Stimulated activated naive CD4-positive, alpha-beta T cell (primary cell): ENCODE data around the gene RCSD1.
"Not testable (repeated sequence)": the region's sequence is repeated elsewhere in the genome, so short reads cannot be mapped to it uniquely, and the experiment has no call there.

Source experiments
- DNase-seq, 6 experiments: peaks; one replicate each; lab custom pipeline; 2025; lab: John Stamatoyannopoulos, UW

RCSD1 gene

DNA sequence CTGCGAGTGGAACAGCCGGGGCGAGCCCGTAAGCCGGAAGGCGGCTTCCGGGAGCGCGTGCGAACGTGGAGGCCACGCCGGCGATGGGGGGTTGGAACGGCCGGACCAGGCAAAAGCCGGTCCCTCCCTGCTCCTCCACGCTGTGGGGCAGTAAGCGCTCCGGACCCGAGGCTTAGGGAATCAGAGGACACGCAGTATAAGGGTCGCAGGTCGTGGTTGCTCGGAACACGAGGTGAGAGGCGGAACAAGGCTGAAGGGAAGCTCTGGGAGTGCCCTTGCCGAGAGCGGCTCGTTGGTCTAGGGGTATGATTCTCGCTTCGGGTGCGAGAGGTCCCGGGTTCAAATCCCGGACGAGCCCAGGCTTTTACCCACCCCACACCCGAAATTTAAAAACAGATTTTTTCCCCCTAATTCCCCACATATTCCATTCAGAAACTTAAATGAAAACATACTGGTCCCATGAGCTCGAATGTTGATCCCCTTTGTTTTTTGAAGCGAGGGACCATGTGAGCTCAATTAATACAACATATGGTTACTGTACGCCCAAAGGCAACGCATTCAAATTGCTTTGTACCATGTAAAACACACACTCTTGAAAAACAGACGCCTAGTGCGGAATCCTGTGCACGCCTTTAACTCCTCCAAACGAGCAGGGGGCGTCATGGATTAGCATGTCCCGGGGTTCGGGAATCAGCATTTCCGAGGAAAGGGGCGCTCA lies 84.6 kb downstream of the RCSD1 start:
- DNase-seq = peak; percentile 81 to 94 (median 84)

GRCh38 chr1:167715157-167715999 lies 85.3 kb downstream of the RCSD1 start:
- DNase-seq = peak; percentile 76 to 92 (median 80)

DNA sequence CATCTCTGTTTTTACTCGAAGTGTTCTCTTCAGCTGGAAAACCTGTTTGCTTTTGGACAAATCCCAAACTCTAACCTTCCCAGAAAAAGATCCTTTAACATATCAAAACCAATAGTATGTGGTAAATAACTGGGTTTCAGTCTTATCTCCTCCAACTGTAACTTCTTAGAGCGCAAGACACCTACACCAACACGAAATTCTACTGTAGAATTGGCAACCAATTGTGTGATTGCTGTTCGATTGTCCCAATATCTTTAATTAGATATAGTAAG lies 85.9 kb downstream of the RCSD1 start:
- peak in 1 of 6 experiments; percentile 44 for DNase-seq

- no peak for DNase-seq
Observed at GRCh38 chr1:167717351-167717750, 87.3 kb downstream of the RCSD1 start.

DNA sequence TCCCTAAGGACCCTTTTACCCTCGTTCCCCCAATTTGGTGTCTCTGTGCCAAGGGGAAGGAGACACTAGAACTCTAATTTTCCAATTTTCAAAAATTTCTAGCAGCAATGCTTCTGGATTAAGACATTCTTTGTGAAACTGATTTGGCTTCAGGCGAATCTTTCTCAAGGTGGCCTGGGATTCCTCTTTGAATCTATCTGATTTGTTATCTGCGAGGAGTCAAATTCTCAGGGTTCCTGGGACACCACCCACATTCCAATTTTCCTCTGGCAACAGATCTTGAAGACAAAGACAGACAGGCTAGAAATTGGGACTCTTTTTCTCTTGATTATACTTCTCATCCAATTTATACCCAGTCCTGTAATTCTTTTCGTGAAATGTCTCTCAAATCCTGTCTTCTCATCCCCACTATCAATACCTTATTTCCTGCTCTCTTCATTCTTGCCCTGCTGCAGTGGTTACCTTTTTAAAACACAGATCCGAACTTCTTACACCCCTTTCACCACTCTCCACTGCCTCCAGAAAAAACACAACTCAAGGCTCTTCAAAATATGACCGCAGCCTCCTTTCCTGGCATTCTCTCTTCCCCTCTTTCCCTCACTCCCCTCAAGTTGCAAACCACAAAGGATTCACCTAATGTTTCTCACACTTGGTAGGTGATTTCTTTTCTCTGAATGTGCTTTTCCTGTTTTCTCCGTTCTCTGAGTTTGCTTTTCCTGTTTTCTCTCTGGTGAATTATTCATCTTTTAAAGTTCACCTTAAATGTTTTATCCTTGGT lies 89.1 kb downstream of the RCSD1 start:
- peak in 1 of 6 experiments; percentile 15 for DNase-seq

DNA sequence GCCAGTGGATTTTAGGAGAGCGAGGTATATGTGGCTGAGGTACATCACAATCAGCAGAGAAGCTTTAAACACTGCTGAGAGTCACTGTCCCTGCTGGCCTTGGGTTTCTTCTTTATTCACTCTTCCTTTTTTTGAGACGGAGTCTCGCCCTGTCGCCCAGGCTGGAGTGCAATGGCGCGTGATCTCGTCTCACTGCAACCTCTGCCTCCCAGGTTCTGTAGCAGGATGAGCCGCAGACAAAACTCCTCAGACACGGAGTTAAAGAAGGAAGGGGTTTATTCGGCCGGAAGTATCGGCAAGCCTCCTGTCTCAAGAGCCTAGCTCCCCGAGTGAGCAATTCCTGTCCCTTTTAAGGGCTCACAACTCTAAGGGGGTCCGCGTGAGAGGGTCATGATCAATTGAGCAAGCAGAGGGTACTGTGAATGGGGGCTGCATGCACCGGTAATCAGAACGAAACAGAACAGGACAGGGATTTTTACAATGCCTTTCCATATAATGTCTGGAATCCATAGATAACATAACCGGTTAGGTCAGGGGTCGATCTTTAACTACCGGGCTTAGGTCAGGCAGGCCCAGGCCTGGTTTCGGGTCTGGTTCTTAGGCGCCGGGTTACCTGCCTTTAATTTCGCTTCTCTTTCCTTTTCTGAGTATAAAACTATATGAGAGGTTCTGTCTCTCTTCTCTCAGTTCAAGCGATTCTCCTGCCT lies 89.8 kb downstream of the RCSD1 start:
- DNase-seq = not testable (repeated sequence)

GRCh38 chr1:167720965-167721616 lies 91.1 kb downstream of the RCSD1 start:
- no peak for DNase-seq

DNA sequence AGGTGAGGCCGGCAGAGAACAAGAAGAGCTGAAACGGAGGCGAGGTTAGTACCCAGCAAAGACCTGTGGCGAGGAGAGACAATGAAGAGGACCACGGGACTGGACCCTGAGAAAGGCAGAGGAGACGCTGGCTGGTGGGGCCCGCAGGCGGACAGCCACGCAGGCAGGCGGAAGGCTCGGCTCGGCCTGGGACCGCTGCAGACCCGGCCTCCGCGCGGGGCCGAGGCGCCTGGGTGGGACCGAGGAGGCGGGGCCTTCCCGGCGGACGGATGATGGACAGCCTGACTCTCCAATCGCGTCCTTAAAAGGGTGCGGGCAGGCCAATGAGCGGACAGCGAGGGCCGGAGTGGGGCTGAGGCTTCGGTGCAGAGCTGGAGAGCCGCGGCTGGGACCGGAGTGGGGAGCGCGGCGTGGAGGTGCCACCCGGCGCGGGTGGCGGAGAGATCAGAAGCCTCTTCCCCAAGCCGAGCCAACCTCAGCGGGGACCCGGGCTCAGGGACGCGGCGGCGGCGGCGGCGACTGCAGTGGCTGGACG lies 91.7 kb downstream of the RCSD1 start, which contains the start of gene MPZL1:
MPZL1 (plus strand) TSS at position 366 of the 535 bp plus-strand sequence. CDS start 170 bp downstream, outside the sequence.
- DNase-seq = peak; percentile 75 to 91 (median 85)

GRCh38 chr1:167722152-167722869 lies 92.3 kb downstream of the RCSD1 start:
- peak in 2 of 6 experiments; percentile 37 to 39 for DNase-seq

GRCh38 chr1:167722870-167723251 lies 92.8 kb downstream of the RCSD1 start:
- no peak for DNase-seq

GRCh38 chr1:167723707-167724323 lies 93.8 kb downstream of the RCSD1 start:
- DNase-seq = no peak

DNA sequence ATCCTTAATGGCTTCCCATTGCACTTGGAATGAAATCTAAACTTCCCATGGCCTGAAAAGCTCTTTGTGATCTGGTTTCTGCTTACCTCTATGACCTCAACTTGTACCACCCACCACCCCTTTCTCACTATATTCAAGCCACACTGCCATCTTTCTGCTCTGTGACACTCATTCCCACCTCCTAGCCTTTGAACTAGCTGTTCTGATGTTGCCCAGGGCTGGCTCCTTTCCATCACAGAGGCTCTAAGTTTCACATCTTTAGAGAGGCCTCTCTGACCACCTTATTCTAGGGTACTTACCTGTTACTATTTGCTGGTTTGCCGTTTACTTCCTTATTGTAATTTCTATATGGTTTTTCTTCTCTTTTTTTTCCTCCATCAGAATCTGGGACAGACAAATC lies 96.0 kb downstream of the RCSD1 start:
- no peak for DNase-seq

DNA sequence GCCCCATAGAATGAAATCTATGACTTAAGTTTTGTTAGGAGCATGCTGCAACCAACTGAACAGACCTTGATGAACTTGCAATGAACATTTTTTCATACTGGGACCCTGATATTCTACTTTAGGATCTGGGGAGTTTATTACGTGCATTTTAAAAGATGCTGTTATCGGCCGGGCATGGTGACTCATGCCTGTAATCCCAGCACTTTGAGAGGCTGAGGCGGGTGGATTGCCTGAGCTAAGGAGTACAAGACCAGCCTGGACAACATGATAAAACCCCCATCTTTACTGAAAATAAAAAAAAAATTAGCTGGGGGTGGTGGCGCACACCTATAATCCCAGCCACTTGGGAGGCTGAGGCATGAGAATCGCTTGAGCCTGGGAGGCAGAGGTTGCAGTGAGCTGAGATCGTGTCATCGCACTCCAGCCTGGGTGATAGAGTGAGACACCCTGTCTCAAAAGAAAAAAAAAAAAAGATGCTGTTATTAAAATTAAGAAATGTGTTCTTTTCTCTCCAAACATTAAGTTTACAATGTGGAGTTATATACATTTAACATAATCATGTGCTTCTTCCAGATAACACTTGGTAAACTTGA lies 98.9 kb downstream of the RCSD1 start:
- no peak for DNase-seq

DNA sequence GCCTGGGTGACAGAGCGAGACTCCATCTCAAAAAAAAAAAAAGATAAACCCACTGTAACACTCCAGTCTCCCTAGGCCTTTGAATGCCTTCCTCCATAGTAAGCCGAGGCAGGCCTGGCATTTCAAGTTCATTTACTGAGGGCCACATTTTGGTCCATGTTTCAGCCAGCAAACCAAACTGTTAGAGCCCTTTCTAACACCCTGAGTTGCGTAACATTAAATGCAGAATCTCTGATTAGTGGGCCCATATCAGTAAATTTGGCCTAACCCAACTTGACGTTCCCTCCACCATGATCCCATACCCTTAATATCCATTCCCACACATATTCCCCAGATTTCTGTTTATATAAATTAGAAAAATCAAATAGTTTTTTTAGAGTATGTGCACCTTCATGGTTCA lies 104.2 kb downstream of the RCSD1 start:
- DNase-seq = no peak

DNA sequence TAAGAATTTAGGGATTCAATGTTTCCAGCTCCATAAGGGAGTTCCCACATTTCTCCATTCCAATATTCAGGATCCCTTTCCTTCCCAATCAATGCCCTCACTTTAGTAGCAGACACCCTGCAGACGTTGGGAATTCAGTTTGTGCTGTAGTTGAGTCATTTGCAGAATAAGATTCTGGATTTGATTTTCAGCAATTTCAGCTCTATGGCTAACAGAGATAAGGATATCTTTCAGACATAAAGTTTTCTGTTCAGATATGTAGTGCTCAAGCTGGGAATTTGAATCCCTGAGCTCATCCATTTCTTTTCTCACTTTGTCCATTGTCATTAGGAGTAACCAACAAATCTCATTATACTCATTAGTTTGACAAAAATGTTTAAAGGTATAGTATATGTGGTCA lies 104.8 kb downstream of the RCSD1 start:
- DNase-seq = no peak

DNA sequence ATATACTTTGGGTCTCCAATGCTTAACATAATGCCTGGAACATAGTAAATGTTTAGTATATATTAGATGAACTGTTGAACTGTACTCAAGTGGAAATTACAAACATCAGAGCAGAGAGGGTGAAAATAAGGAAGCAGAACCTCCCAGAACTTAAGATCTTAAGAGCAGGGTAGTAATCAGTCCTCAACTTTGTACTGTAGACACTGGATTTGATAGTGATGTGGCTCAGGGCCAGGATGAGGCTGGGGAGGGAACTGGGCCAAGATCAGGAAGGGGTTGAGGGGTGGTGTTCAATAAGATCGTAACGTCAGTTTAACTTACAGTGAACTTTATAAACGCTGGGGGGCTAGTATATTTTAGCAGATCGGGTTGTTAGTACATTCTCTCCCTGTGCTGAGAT lies 107.1 kb downstream of the RCSD1 start:
- DNase-seq = no peak

DNA sequence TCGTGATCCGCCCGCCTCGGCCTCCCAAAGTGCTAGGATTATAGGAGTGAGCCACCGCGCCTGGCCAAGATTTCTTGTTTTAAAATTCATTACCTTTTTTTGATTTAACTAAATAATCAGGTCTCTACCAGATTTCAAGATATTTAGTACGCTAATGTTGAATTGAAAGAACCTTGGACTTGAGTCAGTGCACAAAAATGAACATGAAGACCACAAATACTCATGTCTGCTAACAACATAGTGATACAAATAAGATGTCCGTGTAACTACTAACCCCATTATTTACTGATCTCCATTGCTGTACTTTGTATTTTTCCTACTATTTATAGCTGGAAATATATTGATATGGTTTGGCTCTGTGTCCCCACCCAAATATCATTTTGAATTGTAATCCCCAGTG lies 108.1 kb downstream of the RCSD1 start:
- DNase-seq = no peak

GRCh38 chr1:167739752-167740151 lies 109.7 kb downstream of the RCSD1 start:
- DNase-seq = no peak

- not testable (repeated sequence) for DNase-seq
Observed at GRCh38 chr1:167741103-167741502, 111.1 kb downstream of the RCSD1 start.
